HG02642 (cell line): ENCODE measurements around the gene FAM120AOS.

Experiments used
- ATAC-seq: cut with Tn5 transposase; IDR thresholded peaks from one replicate; pipeline ENCODE4 v1.9.1; 2021; ENCODE audit warnings: mild to moderate bottlenecking; ENCODE audit not compliant: unreplicated experiment, poor library complexity

Gene FAM120AOS

GRCh38 chr9:93468763-93469456 is 15.5 kb upstream of the FAM120AOS start:
- ATAC-seq: no peak

- ATAC-seq: no peak
Observed at GRCh38 chr9:93467462-93467861, 14.1 kb upstream of the FAM120AOS start.

DNA sequence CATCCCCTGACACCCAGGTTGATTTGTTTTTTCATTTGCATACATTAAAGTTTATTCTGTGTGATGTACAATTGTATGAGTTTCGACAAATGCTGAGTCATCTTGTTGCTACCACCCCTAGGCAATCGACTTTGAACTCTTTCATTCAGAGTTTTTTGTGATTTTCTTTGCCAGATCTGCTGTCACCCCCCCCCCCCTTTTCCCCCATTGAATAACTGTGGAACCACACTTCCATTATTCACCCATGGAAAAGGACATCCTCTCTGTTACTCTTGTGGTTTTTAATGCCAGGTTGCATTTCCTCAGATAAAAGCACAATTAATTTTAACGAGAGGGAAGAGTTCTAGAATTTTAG is 13.7 kb upstream of the FAM120AOS start:
- no peak for ATAC-seq

GRCh38 chr9:93466416-93467061 is 13.2 kb upstream of the FAM120AOS start:
- no peak for ATAC-seq

- no peak for ATAC-seq
Observed at GRCh38 chr9:93465855-93466254, 12.5 kb upstream of the FAM120AOS start.

- no peak for ATAC-seq
Observed at GRCh38 chr9:93464876-93465275, 11.5 kb upstream of the FAM120AOS start.

DNA sequence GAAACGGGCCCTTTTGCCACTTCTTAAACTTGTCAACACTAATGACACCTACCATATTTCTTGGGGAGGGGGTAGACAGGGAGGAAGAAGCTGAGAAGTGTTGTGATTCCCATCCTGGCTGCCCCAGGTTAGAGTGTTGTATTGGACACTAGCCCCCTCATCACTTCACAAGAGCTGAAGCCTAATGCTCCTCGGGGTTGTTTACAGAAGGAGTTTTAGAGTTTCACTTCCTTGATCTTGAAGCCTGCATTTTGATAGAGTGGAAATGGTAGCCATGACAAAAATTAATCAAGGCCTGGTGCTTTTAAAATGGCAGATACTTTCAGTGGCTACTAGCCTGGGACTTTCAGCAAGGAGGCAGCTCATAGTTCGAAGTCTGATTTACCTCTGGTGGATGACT is 11.0 kb upstream of the FAM120AOS start:
- ATAC-seq: no peak

DNA sequence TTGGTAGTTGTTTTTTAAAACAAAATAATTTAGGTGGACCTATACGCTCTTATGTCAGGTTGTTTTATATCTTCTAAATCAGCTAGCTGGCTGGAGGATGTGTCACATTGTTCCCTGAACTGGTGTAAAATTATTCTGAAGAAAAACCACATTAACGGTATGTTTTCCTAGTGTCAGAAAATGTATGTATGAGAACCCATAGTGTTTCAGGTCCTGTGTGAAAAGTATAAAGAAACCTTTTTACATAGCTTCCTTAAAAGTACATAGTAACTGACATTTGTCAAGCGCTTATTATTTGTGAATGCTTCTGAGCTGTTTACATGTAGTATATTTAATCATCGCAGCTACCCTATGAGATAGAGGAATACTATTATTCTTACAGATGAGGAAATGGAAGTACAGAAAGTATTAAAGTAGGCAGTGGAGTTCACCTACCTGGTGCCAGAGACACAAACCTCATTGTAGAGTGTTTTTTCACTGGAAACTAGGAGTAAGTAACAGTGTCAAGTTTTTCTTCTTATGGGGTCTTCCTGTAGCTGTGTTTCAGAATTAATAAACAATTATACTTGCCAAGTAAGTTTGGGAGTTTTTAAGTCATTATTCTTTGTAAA is 10.4 kb upstream of the FAM120AOS start:
- no peak for ATAC-seq

- no peak for ATAC-seq
Observed at GRCh38 chr9:93461821-93462220, 8.4 kb upstream of the FAM120AOS start.

DNA sequence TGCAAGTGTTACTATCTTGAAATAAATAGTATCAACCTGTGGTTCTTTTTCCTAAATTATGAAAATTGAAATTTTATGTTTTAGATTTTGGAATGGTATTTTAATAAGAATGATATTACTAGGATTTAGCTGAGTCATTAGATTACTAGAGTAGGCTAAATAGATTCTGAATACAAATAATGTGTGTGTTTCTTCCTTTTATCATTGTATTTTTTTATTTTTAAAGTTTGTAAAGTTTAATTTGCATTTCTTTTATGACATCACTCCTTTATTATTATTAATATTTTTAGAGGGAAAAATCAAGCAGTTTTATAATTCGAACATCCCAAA is 8.0 kb upstream of the FAM120AOS start:
- no peak for ATAC-seq

- ATAC-seq: no peak
Observed at GRCh38 chr9:93460689-93461413, 7.5 kb upstream of the FAM120AOS start.

DNA sequence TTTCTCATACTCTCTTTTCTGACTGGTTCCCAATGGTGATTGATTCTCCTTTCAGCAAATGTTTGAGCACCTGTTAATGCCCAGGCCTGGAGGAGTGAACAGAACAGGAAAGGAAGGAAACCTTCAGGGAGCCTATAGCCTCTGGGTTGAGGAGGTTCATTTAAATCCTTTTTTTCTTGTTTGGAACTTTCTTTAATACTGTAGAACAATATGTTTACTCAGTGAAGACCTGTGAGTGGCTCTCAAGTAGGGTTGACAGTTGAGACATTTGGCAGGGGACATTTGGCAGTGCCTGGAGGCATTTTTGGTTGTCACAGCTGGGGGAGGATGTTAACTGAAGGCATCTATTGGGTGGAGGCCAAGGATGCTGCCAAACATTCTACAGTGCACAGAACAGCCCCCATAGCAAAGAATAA is 6.1 kb upstream of the FAM120AOS start:
- ATAC-seq: no peak

DNA sequence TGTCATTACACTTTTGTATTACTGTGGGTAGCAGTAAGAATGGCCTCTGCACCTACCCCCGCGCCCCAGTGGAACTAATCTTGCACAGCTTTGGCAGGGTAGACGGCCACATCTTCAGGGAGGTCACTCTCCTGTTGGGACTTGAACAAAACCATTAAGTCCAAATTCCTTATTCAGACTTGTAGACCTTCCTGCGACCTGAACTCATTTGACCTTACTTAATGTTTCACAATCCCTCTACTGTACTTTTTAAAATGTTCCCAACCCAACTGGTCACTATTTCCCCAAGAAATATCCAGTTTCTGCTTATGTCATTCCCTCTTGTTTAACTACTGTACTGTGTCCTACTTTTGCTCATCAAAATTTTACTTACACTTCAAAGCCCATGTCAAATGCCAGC is 5.3 kb upstream of the FAM120AOS start:
- ATAC-seq: no peak

DNA sequence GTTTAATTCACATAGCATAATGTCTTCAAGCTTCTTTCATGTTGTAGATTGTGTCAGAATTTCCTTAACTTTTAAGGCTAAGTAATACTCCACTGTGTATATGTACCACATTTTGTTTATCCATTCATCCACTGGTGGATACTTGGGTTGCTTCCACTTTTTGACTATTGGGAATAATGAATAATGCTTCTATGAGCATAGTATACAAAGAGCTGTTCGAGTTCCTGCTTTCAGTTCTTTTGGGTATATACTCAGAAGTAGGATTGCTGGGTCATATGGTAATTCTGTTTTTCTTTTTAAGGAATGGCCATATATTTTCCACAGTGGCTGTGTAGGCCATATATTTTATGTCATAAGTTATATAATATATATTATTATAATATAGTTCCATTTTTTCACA is 3.6 kb upstream of the FAM120AOS start:
- no peak for ATAC-seq

DNA sequence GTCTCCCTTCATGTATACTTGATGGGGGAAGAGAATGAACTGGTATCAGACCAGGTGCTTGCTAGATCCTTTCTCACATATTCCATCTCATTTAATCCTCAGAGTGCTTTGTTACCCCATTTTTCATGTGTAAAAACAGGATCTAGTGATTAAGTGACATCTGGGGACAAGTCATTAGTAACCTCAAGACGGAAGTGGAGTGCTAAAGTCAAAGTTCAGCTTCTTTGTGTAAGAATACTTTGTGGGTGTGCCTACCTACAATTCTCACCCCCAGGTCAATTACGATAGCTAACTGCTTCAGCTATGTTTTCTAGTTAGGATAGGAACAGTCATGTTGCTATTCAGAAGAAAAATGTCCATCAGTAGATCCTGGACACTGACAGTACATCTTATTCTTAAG is 3.1 kb upstream of the FAM120AOS start:
- ATAC-seq: no peak

- no peak for ATAC-seq
Observed at GRCh38 chr9:93456022-93456421, 2.6 kb upstream of the FAM120AOS start.

GRCh38 chr9:93452710-93453046 is 703 bp downstream of the FAM120AOS start:
- ATAC-seq: no peak

DNA sequence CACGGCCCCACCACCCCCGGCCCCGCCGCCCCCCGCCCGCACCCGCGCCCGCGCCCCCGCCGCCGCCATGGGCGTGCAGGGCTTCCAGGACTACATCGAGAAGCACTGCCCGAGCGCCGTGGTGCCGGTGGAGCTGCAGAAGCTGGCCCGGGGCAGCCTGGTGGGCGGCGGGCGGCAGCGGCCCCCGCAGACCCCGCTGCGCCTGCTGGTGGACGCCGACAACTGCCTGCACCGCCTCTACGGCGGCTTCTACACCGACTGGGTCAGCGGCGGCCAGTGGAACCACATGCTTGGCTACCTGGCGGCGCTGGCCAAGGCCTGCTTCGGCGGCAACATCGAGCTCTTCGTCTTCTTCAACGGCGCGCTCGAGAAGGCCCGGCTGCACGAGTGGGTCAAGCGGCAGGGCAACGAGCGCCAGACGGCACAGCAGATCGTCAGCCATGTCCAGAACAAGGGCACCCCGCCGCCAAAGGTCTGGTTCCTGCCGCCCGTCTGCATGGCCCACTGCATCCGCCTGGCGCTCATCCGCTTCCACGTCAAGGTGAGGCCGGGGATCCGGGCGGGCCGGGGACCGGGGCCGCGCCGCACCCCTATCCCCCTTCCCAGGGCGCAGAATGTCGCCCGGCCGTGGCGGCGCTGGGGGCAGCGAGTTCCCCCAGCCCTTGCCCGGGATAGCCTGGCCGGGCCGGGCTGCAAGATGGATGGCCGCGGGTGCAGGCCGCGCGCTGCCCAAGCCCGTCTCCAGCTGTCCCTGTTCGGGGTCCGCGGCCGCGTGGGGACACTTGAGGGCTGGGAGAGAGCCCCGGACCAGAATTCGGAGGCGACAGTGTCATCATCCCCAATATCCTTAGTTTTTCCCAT is 1.3 kb downstream of the FAM120AOS start:
- ATAC-seq: peak; percentile 20

GRCh38 chr9:93450945-93451815 is 2.2 kb downstream of the FAM120AOS start, which contains the start of gene FAM120A:
Gene FAM120A, plus strand, starts transcription at chr9:93451685. Its CDS starts 231 bp downstream, at chr9:93451916.
- peak; percentile 63 for ATAC-seq
